Measurements from ENCODE around the gene ZSWIM5.

DNA sequence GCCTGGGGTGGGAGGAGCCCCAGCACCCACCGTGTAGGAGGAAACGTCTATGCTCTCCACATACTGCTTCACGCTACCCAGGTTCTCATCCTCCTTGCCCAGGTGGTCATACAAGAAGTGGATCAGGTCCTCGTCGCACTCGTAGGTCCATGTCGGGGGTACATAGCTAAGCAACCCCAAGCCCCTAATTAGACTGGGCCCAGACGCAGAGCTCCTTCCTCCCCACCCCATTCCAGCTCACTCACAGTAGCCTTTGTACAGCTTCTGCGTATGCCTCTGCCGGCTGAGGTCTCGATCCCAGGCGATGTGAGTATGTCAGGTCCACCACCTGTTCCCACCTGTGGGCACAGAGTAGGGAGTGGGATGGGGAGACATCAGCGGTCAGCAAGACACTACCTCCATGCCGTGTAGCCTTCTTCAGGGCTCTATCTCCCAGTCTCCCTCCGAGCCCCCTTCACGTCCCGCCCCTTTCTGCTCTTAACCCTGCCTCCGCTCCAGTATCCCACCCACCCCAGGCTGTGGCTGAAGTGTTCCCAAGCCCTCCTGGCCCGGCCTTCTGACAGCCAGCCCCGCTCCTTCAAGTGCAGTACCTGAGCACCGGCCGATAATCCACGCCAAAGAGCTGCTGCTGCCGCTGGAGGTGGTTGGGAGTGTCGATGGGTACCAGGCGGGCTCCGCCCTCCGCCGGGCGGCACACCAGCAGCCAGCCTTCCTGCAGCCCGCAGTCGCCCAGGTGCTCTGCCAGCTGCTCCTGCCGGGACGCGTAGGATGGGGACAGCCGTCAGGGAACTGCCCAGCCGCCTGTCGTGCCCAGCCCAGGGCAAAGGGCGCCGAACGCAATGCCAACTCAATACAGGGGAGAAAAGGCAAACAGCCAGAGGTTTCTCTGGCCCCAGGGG, 196.2 kb downstream of the ZSWIM5 start:
- TF ChIP-seq, protein P1, sequence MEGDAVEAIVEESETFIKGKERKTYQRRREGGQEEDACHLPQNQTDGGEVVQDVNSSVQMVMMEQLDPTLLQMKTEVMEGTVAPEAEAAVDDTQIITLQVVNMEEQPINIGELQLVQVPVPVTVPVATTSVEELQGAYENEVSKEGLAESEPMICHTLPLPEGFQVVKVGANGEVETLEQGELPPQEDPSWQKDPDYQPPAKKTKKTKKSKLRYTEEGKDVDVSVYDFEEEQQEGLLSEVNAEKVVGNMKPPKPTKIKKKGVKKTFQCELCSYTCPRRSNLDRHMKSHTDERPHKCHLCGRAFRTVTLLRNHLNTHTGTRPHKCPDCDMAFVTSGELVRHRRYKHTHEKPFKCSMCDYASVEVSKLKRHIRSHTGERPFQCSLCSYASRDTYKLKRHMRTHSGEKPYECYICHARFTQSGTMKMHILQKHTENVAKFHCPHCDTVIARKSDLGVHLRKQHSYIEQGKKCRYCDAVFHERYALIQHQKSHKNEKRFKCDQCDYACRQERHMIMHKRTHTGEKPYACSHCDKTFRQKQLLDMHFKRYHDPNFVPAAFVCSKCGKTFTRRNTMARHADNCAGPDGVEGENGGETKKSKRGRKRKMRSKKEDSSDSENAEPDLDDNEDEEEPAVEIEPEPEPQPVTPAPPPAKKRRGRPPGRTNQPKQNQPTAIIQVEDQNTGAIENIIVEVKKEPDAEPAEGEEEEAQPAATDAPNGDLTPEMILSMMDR (IDR thresholded peaks at IDR 0.05): no peak
- no peak for TF ChIP-seq EZH2 (IDR thresholded peaks at IDR 0.05; ENCODE audit: borderline replicate concordance, insufficient read depth, low read depth, low read length, poor library complexity, severe bottlenecking)
